ENCODE results near the gene KHDRBS2. TPM values are rescaled to one million over a fixed set of nuclear protein-coding genes. Genes with fewer than 3 reads are reported as not detected.

KHDRBS2 gene
- total and polyA plus RNA-seq, 2 donors (not counting 3 experiments of a cell fraction or from before 2014, with no cell fraction given), result not detected

DNA sequence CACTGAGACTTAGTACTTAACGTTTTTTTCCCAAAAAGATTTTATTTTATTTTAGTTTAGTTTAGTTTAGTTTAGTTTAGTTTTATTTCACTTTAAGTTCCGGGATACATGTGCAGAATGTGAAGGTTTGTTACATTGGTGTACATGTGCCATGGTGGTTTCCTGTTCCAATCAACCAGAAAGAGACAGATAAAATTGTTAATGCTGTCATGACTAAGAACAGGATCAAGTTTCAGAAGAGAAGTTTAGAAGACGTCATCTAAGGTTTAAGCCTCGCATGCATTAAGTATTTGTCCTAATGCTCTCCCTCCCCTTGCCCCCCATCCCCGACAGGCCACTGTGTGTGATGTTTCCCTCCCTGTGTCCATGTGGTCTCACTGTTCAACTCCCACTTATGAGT lies 540.0 kb downstream of the KHDRBS2 start:
- BruUV-seq (replicated peaks), result no TSS peak
- no peaks in the 10 kb centered on the region for H4K20me1 ChIP-seq (replicated peaks; ENCODE audit: control insufficient read depth, extremely low read depth, insufficient read depth, low read length)
- no peaks in the 10 kb centered on the region for H3K27me3 ChIP-seq (ENCODE audit: control insufficient read depth in 2 of 2, insufficient read depth in 2 of 2, low read length in 2 of 2)
- no peak for TF ChIP-seq POLR2AphosphoS5 (IDR thresholded peaks at IDR 0.05; ENCODE audit: insufficient read depth, low read depth, low read length)
- TF ChIP-seq JUN (IDR thresholded peaks at IDR 0.05; ENCODE audit: borderline replicate concordance, insufficient read depth, insufficient read length, low read depth), result no peak
- TF ChIP-seq, protein P1, sequence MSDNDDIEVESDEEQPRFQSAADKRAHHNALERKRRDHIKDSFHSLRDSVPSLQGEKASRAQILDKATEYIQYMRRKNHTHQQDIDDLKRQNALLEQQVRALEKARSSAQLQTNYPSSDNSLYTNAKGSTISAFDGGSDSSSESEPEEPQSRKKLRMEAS (IDR thresholded peaks at IDR 0.05; ENCODE audit: insufficient read depth, insufficient read length), result no peak
- TF ChIP-seq, protein P2, sequence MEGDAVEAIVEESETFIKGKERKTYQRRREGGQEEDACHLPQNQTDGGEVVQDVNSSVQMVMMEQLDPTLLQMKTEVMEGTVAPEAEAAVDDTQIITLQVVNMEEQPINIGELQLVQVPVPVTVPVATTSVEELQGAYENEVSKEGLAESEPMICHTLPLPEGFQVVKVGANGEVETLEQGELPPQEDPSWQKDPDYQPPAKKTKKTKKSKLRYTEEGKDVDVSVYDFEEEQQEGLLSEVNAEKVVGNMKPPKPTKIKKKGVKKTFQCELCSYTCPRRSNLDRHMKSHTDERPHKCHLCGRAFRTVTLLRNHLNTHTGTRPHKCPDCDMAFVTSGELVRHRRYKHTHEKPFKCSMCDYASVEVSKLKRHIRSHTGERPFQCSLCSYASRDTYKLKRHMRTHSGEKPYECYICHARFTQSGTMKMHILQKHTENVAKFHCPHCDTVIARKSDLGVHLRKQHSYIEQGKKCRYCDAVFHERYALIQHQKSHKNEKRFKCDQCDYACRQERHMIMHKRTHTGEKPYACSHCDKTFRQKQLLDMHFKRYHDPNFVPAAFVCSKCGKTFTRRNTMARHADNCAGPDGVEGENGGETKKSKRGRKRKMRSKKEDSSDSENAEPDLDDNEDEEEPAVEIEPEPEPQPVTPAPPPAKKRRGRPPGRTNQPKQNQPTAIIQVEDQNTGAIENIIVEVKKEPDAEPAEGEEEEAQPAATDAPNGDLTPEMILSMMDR (IDR thresholded peaks at IDR 0.05; ENCODE audit: extremely low read depth in 1 of 2, insufficient read depth in 1 of 2, low read depth in 1 of 2, low read length in 2 of 2), result no peak
- no peak for TF ChIP-seq POLR2A (IDR thresholded peaks at IDR 0.05; ENCODE audit: low read depth, low read length)
- TF ChIP-seq EZH2 (IDR thresholded peaks at IDR 0.05; ENCODE audit: borderline replicate concordance, low read depth, low read length, severe bottlenecking), result no peak
- TF ChIP-seq FOS (IDR thresholded peaks at IDR 0.05; ENCODE audit: borderline replicate concordance, insufficient read depth, low read length), result no peak
- no peak for TF ChIP-seq GATA2 (IDR thresholded peaks at IDR 0.05; ENCODE audit: insufficient read depth, insufficient read length, low read depth, low read length)
- no peak for TF ChIP-seq MYC (IDR thresholded peaks at IDR 0.05; ENCODE audit: low read depth, low read length)
- FAIRE-seq (no peak), DNase-seq (ENCODE audit: low read depth, low spot score) (no peak)
- dilution Hi-C loops (cut with MboI; ENCODE audit: extremely low pct_ligation_motif_present, low sequenced_read_pairs) (no loop called here), intact Hi-C loops (cut with micrococcal nuclease) (no loop called here)
- peaks cover 4% of the 10 kb centered on the region for H3K9me3 ChIP-seq (replicated peaks; ENCODE audit: control insufficient read depth, insufficient read depth, low read length)
- no peak overlapping the region for H3K4me3 ChIP-seq (replicated peaks in 1 of 3; ENCODE audit: insufficient read depth in 1 of 3, low read depth in 1 of 3, low read length in 3 of 3)
- ChIA-PET CTCF (no interaction called here), POLR2A (no interaction called here)
- no peaks in the 10 kb centered on the region for H3K36me3 ChIP-seq (ENCODE audit: control insufficient read depth in 2 of 2, extremely low read depth in 1 of 2, insufficient read depth in 2 of 2, low read length in 2 of 2)
- no peak overlapping the region for H3K4me2 ChIP-seq (ENCODE audit: insufficient read depth, low read length)
- H3K4me1 ChIP-seq (ENCODE audit: control insufficient read depth, extremely low read depth, insufficient read depth, low read length), result no peaks in the 10 kb centered on the region
- no peak overlapping the region for H3K9ac ChIP-seq (replicated peaks; ENCODE audit: extremely low read depth, insufficient read depth, low read length)
- no peaks in the 10 kb centered on the region for H3K79me2 ChIP-seq (ENCODE audit: control insufficient read depth, insufficient read depth, low read length)
- no peak overlapping the region for H2AFZ ChIP-seq (ENCODE audit: low read depth, low read length)
- H3K9me1 ChIP-seq (replicated peaks; ENCODE audit: control insufficient read depth, extremely low read depth, insufficient read depth, low read length), result no peaks in the 10 kb centered on the region
- no peak overlapping the region for H3K27ac ChIP-seq (ENCODE audit: insufficient read depth, low read depth, low read length)

All from endothelial cell of umbilical vein (primary cell).